Hepatocyte (in vitro differentiated cells): ENCODE results near the gene HSPA14. TPM values are rescaled to one million over a fixed set of nuclear protein-coding genes. Genes with fewer than 3 reads are reported as not detected.

ENCODE experiments used
- DNase-seq: peaks from one replicate; pipeline ENCODE4 v3.0.0-alpha.2; 2016; ENCODE audit warnings: low spot score
- H2AFZ ChIP-seq: fragments of 200-600 bp; sonication (generic); 2 replicates; pipeline ENCODE4 v1.6.0; 2016; ENCODE audit warnings: antibody characterized with exemption, mild to moderate bottlenecking
- H3K27ac ChIP-seq: fragments of 200-600 bp; sonication (generic); 2 replicates; pipeline ENCODE4 v1.5.1; 2016; ENCODE audit warnings: mild to moderate bottlenecking
- H3K27me3 ChIP-seq: fragments of 200-600 bp; sonication (generic); 2 replicates; pipeline ENCODE4 v1.6.1; 2016
- H3K36me3 ChIP-seq: fragments of 200-600 bp; sonication (generic); replicated peaks from 2 replicates; pipeline ENCODE4 v1.5.1; 2016; ENCODE audit warnings: low read depth; ENCODE audit not compliant: insufficient read depth
- H3K4me1 ChIP-seq: fragments of 200-600 bp; sonication (generic); 2 replicates; pipeline ENCODE4 v1.5.1; 2016; ENCODE audit warnings: mild to moderate bottlenecking, moderate library complexity; ENCODE audit not compliant: insufficient read depth
- H3K4me2 ChIP-seq: fragments of 200-600 bp; sonication (generic); 2 replicates; pipeline ENCODE4 v1.6.0; 2016
- H3K4me3 ChIP-seq: fragments of 200-600 bp; sonication (generic); 2 replicates; pipeline ENCODE4 v1.5.1; 2016; ENCODE audit warnings: mild to moderate bottlenecking
- H3K79me2 ChIP-seq: fragments of 200-600 bp; sonication (generic); 2 replicates; pipeline ENCODE4 v1.6.0; 2017; ENCODE audit warnings: mild to moderate bottlenecking
- H3K9me2 ChIP-seq: fragments of 200-600 bp; sonication (generic); replicated peaks from 2 replicates; pipeline ENCODE4 v1.6.0; 2017; ENCODE audit warnings: mild to moderate bottlenecking; ENCODE audit not compliant: insufficient read depth
- H3K9me3 ChIP-seq: fragments of 200-600 bp; sonication (generic); 2 replicates; pipeline ENCODE4 v1.5.1; 2016; ENCODE audit warnings: low read depth, mild to moderate bottlenecking
- H4K20me1 ChIP-seq: fragments of 200-600 bp; sonication (generic); 2 replicates; pipeline ENCODE4 v1.6.0; 2016; ENCODE audit warnings: mild to moderate bottlenecking; ENCODE audit not compliant: insufficient read depth, poor library complexity, severe bottlenecking
- EZH2 ChIP-seq: fragments of 200-600 bp; sonication (generic); IDR thresholded peaks from 2 replicates; pipeline ENCODE4 v1.6.1; 2016; ENCODE audit warnings: antibody characterized with exemption, mild to moderate bottlenecking, borderline replicate concordance
- EZH2phosphoT487 ChIP-seq: fragments of 200-600 bp; sonication (generic); IDR thresholded peaks from one replicate; pipeline ENCODE4 v1.6.1; 2018; ENCODE audit warnings: antibody characterized with exemption, mild to moderate bottlenecking, low read depth, moderate library complexity; ENCODE audit not compliant: unreplicated experiment, severe bottlenecking
- WGBS: methylation state at CpG from one replicate; pipeline ENCODE4 v1.1.6; 2016; ENCODE audit warnings: low lambda C conversion rate; ENCODE audit errors: missing lambda C conversion rate; 5-methylcytosine and 5-hydroxymethylcytosine counted together
- polyA plus RNA-seq: library from polyadenylated mRNA; unstranded; fragments of >200 nt; fragmentation: Nextera tagmentation; extraction: Ambion mirVana; gene quantifications from 2 replicates; pipeline ENCODE4 v1.2.1, GENCODE V29; 2016
- total RNA-seq: library from RNA; depleted of rRNA; stranded (reverse); fragments of >200 nt; gene quantifications from 2 replicates; pipeline ENCODE4 v1.2.3, GENCODE V29; 2014
- TF ChIP-seq, protein P1 (sequence below): fragments of 200-600 bp; sonication (generic); IDR thresholded peaks from 2 replicates; pipeline ENCODE4 v1.5.1; 2016; ENCODE audit warnings: antibody characterized with exemption, mild to moderate bottlenecking; ENCODE audit not compliant: poor library complexity

Gene HSPA14
- total and polyA plus RNA-seq, 2 experiments from 2014 or later = 9.9 to 20.2 TPM

DNA sequence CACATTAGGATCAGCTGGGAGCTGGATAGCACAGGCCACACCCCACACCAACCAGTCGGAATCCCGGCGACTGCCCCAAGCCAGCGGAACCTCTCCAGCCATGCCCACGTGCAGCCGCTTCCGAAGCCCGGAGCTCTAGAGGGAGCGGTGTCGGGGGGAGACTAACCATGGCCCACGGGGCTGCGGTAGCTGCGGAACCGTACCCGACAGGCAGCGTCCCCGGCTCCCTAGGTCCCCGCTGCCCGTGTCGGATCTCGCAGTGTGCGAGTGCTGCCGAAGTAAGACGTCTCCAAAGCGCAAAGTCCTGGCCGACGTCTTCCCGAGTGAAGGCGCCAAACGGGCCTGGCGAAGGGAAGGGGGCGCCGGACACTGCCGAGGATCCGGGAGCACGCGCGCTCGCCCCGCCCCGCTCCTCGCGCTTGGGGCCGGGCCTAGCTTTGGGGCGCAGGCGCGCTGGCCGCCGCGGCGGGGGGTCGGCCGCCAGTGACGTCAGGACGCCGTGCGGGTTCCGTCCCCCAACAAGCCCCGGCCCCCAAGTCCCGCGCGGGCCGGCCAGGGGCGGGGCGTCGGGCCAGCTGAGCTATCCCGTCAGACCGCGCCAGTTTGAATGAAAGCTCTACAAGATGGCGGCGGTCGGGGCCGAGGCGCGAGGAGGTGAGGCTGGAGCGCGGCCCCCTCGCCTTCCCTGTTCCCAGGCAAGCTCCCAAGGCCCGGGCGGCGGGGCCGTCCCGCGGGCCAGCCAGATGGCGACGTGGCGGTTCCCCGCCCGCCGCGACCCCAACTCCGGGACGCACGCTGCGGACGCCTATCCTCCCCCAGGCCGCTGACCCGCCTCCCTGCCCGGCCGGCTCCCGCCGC lies 40.4 kb downstream of the HSPA14 start, which contains the start of gene SUV39H2:
TSS of gene SUV39H2 (plus strand) at position 601 of the 858 bp plus-strand sequence. CDS start at position 624, 23 bp downstream.
- peak within 1 kb of the TSS; percentile 94 for H3K4me3 ChIP-seq
- H3K79me2 ChIP-seq = peaks cover 66% of the 10 kb centered on the region
- H3K9me2 ChIP-seq = no peaks in the 10 kb centered on the region
- no peaks in the 10 kb centered on the region for H4K20me1 ChIP-seq
- WGBS = 1% methylated on average over 53 of the region's 102 CpGs
- no peaks in the 10 kb centered on the region for H3K36me3 ChIP-seq
- DNase-seq = peak; percentile 98
- H3K4me1 ChIP-seq = peaks cover 10% of the 10 kb centered on the region
- peak within 1 kb of the TSS; percentile 99 for H3K27ac ChIP-seq
- no peaks in the 10 kb centered on the region for H3K9me3 ChIP-seq
- peak within 1 kb of the TSS; percentile 94 for H3K4me2 ChIP-seq
- TF ChIP-seq EZH2 = no peak
- TF ChIP-seq, protein P1, sequence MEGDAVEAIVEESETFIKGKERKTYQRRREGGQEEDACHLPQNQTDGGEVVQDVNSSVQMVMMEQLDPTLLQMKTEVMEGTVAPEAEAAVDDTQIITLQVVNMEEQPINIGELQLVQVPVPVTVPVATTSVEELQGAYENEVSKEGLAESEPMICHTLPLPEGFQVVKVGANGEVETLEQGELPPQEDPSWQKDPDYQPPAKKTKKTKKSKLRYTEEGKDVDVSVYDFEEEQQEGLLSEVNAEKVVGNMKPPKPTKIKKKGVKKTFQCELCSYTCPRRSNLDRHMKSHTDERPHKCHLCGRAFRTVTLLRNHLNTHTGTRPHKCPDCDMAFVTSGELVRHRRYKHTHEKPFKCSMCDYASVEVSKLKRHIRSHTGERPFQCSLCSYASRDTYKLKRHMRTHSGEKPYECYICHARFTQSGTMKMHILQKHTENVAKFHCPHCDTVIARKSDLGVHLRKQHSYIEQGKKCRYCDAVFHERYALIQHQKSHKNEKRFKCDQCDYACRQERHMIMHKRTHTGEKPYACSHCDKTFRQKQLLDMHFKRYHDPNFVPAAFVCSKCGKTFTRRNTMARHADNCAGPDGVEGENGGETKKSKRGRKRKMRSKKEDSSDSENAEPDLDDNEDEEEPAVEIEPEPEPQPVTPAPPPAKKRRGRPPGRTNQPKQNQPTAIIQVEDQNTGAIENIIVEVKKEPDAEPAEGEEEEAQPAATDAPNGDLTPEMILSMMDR = no peak
- no peak for TF ChIP-seq EZH2phosphoT487
- peak within 1 kb of the TSS; percentile 92 for H2AFZ ChIP-seq
- H3K27me3 ChIP-seq = no peaks in the 10 kb centered on the region

DNA sequence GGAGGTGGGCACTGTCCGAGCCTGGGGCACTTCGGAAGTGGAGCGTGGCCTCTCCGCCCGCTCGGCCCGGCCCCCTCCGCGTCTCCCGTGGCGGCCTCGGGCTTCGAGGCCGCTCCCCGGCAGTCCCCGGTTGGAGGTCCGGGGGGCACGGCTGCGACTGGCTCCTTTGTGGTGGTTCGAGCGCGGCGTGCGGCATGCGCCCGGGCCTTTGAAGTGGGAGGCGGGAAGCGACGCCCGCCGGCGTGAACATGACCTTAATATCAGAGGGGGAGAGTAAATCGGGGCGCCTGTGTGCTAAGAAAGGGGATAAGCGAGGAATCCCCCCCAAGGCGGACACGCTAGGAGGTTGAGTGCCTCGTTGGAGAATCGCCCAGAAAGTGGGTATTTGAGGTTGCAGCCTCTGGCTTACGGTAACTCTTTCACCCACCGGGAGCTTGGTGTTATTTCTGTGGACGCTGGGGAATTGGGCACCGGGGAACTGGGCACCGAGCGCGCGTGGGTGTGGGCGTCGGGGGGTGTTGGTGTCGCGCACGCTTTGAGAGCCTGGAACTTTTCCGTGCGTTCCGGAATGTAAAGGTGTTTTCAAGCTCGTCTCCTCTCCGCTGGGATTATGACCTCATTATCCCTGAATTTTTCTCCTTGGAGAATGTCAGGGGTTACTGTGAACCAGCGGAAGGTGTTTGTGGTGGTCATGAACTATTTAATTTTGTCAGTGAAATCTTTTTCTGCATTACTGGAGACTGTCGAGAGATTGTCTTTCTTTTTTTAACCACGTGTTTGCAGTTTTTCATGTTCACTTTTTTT lies 41.2 kb downstream of the HSPA14 start:
- no peaks in the 10 kb centered on the region for H3K9me2 ChIP-seq
- H3K27me3 ChIP-seq = no peaks in the 10 kb centered on the region
- TF ChIP-seq, protein P1 = no peak
- TF ChIP-seq EZH2phosphoT487 (no peak), EZH2 (no peak)
- H3K4me1 ChIP-seq = peaks cover 10% of the 10 kb centered on the region
- peak overlapping the region; percentile 92 for H2AFZ ChIP-seq
- H3K4me3 ChIP-seq = peak overlapping the region; percentile 89
- peak; percentile 36 for DNase-seq
- no peaks in the 10 kb centered on the region for H3K36me3 ChIP-seq
- H4K20me1 ChIP-seq = no peaks in the 10 kb centered on the region
- peak overlapping the region; percentile 94 for H3K4me2 ChIP-seq
- 1% methylated on average over 58 of the region's 60 CpGs for WGBS
- H3K79me2 ChIP-seq = peaks cover 73% of the 10 kb centered on the region
- no peaks in the 10 kb centered on the region for H3K9me3 ChIP-seq
- H3K27ac ChIP-seq = peak overlapping the region; percentile 85

GRCh38 chr10:14879928-14880193 lies 41.8 kb downstream of the HSPA14 start:
- no peak for DNase-seq
- H3K27me3 ChIP-seq = no peaks in the 10 kb centered on the region
- H2AFZ ChIP-seq = peak overlapping the region; percentile 92
- H3K9me3 ChIP-seq = no peaks in the 10 kb centered on the region
- peaks cover 10% of the 10 kb centered on the region for H3K4me1 ChIP-seq
- no peaks in the 10 kb centered on the region for H3K36me3 ChIP-seq
- TF ChIP-seq EZH2phosphoT487 (no peak), EZH2 (no peak)
- TF ChIP-seq, protein P1 = no peak
- H3K79me2 ChIP-seq = peaks cover 79% of the 10 kb centered on the region
- under 1% methylated on average over 5 of the region's 5 CpGs for WGBS
- H3K9me2 ChIP-seq = no peaks in the 10 kb centered on the region
- H3K27ac ChIP-seq = no peak overlapping the region
- H3K4me3 ChIP-seq = peak overlapping the region; percentile 89
- no peaks in the 10 kb centered on the region for H4K20me1 ChIP-seq
- H3K4me2 ChIP-seq = peak overlapping the region; percentile 94
